IMR-90 (cell line): ENCODE measurements around the gene BMP8B.

ENCODE experiments used
- CEBPB ChIP-seq: IDR thresholded peaks from 2 replicates; pipeline ENCODE4 v1.6.1; 2012; ENCODE audit warnings: low read depth, low read length, improper control_type of control experiment
- CTCF ChIP-seq: conservative IDR thresholded peaks from 2 replicates; pipeline ENCODE4 v1.5.1; 2012; ENCODE audit warnings: mild to moderate bottlenecking, low read depth, low read length, improper control_type of control experiment
- FOS ChIP-seq: fragments of 150-350 bp; IDR thresholded peaks from 2 replicates; pipeline ENCODE4 v1.6.1; 2016; ENCODE audit warnings: low read depth, low read length
- MAFK ChIP-seq: IDR thresholded peaks from 2 replicates; pipeline ENCODE4 v1.6.1; 2012; ENCODE audit warnings: low read depth, low read length, improper control_type of control experiment
- MXI1 ChIP-seq: IDR thresholded peaks from 2 replicates; pipeline ENCODE4 v1.6.1; 2012; ENCODE audit warnings: low read depth, mild to moderate bottlenecking, low read length, moderate library complexity, borderline replicate concordance
- NFE2L2 ChIP-seq: fragments of 150-350 bp; IDR thresholded peaks from 2 replicates; pipeline ENCODE4 v1.6.1; 2016; ENCODE audit warnings: low read depth, mild to moderate bottlenecking, low read length
- POLR2A ChIP-seq: IDR thresholded peaks from 2 replicates; pipeline ENCODE4 v1.6.1; 2012; ENCODE audit warnings: mild to moderate bottlenecking, low read depth, low read length
- USF2 ChIP-seq: fragments of 150-350 bp; IDR thresholded peaks from 2 replicates; pipeline ENCODE4 v1.6.1; 2017; ENCODE audit warnings: mild to moderate bottlenecking, antibody characterized with exemption, low read length, low read depth

- TF ChIP-seq POLR2A, result no peak
- no peak for TF ChIP-seq CEBPB
- TF ChIP-seq CTCF, result no peak
- no peak for TF ChIP-seq NFE2L2
- no peak for TF ChIP-seq MXI1
- no peak for TF ChIP-seq FOS
- no peak for TF ChIP-seq USF2
- no peak for TF ChIP-seq MAFK
Measured at GRCh38 chr1:39812913-39813312, 24.2 kb upstream of the BMP8B start.
